MCF 10A (cell line): ENCODE results near the gene IL17RD. TPM values are rescaled to one million over a fixed set of nuclear protein-coding genes. Genes with fewer than 3 reads are reported as not detected.
"Not testable (repeated sequence)": the region's sequence is repeated elsewhere in the genome, so short reads cannot be mapped to it uniquely, and the experiment has no call there.

Experiments
- BruUV-seq: library from RNA; stranded (reverse); fragments of 400-500 nt; replicated peaks from 2 replicates; lab custom pipeline; 2021; lab: Mats Ljungman, UMichigan
- CTCF ChIA-PET: fragments of 300-600 bp; sonication (Branson Sonifier 250); formaldehyde crosslinking; extraction: SDS; loops from one replicate; lab custom pipeline; 2021; ENCODE audit warnings: antibody characterized with exemption, inconsistent platforms; lab: Yijun Ruan, JAX
- POLR2A ChIA-PET: fragments of 300-600, 350-650 bp; sonication (Branson Sonifier 250); formaldehyde crosslinking; extraction: SDS; loops from one replicate; lab custom pipeline; 2020; ENCODE audit warnings: antibody characterized with exemption, inconsistent platforms; lab: Yijun Ruan, JAX
- DNase-seq: peaks from one replicate; pipeline ENCODE4 v3.0.0-alpha.2; 2018; ENCODE audit not compliant: unreplicated experiment
- H3K27ac Mint-ChIP-seq: one replicate; pipeline ENCODE4 v1.8.0; 2022; ENCODE audit warnings: mild to moderate bottlenecking, low read depth, mixed read lengths; ENCODE audit not compliant: unreplicated experiment
- H3K27me3 Mint-ChIP-seq: one replicate; pipeline ENCODE4 v1.8.0; 2022; ENCODE audit warnings: mixed read lengths; ENCODE audit not compliant: insufficient read depth, unreplicated experiment
- H3K36me3 Mint-ChIP-seq: one replicate; pipeline ENCODE4 v1.8.0; 2022; ENCODE audit warnings: mild to moderate bottlenecking, moderate library complexity, mixed read lengths; ENCODE audit not compliant: insufficient read depth, unreplicated experiment
- H3K4me1 Mint-ChIP-seq: one replicate; pipeline ENCODE4 v1.8.0; 2022; ENCODE audit warnings: mixed read lengths; ENCODE audit not compliant: insufficient read depth, unreplicated experiment
- H3K4me3 Mint-ChIP-seq: one replicate; pipeline ENCODE4 v1.8.0; 2022; ENCODE audit warnings: mild to moderate bottlenecking, moderate library complexity, mixed read lengths; ENCODE audit not compliant: unreplicated experiment
- H3K9me3 Mint-ChIP-seq: one replicate; pipeline ENCODE4 v1.8.0; 2022; ENCODE audit warnings: mixed read lengths; ENCODE audit not compliant: unreplicated experiment
- intact Hi-C: fragments of 100-400 bp; cut with micrococcal nuclease; formaldehyde crosslinking; loops from 2 replicates; pipeline ENCODE4 v1.14.1; 2022
- total RNA-seq: library from RNA; stranded (reverse); gene quantifications from 2 replicates; pipeline ENCODE4 v1.2.3, GENCODE V29; 2022
- TF ChIP-seq, protein P1 (sequence below): fragments of 200-600 bp; IDR thresholded peaks from one replicate; pipeline ENCODE4 v1.8.0; 2022; ENCODE audit warnings: antibody characterized with exemption, mild to moderate bottlenecking; ENCODE audit not compliant: unreplicated experiment

IL17RD gene
- total RNA-seq, 1 experiment from 2014 or later: 1.2 TPM

DNA sequence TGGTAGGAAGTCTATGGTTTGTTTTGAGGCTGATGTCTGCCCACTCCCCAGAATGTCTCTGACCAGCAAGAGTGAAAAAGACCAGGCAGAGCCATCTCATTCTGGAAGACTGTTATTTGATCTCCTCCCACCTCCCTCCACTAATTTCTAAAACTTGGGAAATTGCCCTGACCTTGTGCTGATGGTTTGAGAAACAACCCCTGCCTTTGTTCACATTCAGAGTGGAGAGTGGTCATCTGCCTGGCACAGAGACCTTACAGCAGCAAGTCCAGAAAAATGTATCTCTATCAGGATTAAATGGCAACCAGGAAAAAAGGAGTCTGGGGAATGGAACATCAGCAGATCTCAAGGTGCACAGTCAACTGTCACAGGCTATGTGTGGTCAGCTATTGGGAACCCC lies 79.0 kb downstream of the IL17RD start:
- H3K27ac Mint-ChIP-seq: no peak overlapping the region
- H3K4me3 Mint-ChIP-seq: no peak overlapping the region
- CTCF ChIA-PET: interaction anchor here (0.6 to 3.8 kb wide), 2 partner anchors 14 to 507 kb away, joined by 3 to 31 read pairs; no protein-coding TSS in a partner anchor
- H3K9me3 Mint-ChIP-seq: no peaks in the 10 kb centered on the region
- no TSS peak for BruUV-seq
- POLR2A ChIA-PET: no interaction called here
- H3K4me1 Mint-ChIP-seq: peaks cover 6% of the 10 kb centered on the region
- intact Hi-C loops: no loop called here
- no peak for DNase-seq
- TF ChIP-seq, protein P1, sequence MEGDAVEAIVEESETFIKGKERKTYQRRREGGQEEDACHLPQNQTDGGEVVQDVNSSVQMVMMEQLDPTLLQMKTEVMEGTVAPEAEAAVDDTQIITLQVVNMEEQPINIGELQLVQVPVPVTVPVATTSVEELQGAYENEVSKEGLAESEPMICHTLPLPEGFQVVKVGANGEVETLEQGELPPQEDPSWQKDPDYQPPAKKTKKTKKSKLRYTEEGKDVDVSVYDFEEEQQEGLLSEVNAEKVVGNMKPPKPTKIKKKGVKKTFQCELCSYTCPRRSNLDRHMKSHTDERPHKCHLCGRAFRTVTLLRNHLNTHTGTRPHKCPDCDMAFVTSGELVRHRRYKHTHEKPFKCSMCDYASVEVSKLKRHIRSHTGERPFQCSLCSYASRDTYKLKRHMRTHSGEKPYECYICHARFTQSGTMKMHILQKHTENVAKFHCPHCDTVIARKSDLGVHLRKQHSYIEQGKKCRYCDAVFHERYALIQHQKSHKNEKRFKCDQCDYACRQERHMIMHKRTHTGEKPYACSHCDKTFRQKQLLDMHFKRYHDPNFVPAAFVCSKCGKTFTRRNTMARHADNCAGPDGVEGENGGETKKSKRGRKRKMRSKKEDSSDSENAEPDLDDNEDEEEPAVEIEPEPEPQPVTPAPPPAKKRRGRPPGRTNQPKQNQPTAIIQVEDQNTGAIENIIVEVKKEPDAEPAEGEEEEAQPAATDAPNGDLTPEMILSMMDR: no peak
- no peaks in the 10 kb centered on the region for H3K27me3 Mint-ChIP-seq
- H3K36me3 Mint-ChIP-seq: no peaks in the 10 kb centered on the region

DNA sequence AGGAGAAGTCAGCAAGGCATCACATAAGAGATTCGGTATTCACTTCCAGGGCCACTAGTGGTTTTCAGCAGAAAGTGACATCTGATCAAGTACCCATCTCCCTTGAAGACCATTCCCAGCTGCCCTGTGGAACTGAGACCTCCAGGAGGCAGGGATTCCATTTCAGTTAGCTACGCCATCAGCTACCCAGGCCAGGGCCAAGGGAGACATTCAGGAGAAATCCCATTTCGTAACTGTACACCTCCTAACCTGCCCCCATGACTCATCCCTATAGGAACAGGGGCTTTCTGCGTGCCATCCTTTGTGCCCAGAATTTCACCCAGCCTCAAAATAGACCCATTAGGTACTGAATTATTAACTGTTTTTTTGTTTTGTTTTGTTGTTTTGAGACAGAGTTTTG lies 79.9 kb downstream of the IL17RD start:
- no peaks in the 10 kb centered on the region for H3K27me3 Mint-ChIP-seq
- H3K4me3 Mint-ChIP-seq: no peak overlapping the region
- ChIA-PET POLR2A (no interaction called here), CTCF (interaction anchor here (1.3 kb wide), 1 partner anchor 90 kb away, joined by 6 read pairs; no protein-coding TSS in a partner anchor)
- H3K9me3 Mint-ChIP-seq: no peaks in the 10 kb centered on the region
- TF ChIP-seq, protein P1: no peak
- H3K27ac Mint-ChIP-seq: no peak overlapping the region
- no TSS peak for BruUV-seq
- peaks cover 6% of the 10 kb centered on the region for H3K4me1 Mint-ChIP-seq
- intact Hi-C loops: no loop called here
- DNase-seq: peak; percentile 76
- no peaks in the 10 kb centered on the region for H3K36me3 Mint-ChIP-seq

DNA sequence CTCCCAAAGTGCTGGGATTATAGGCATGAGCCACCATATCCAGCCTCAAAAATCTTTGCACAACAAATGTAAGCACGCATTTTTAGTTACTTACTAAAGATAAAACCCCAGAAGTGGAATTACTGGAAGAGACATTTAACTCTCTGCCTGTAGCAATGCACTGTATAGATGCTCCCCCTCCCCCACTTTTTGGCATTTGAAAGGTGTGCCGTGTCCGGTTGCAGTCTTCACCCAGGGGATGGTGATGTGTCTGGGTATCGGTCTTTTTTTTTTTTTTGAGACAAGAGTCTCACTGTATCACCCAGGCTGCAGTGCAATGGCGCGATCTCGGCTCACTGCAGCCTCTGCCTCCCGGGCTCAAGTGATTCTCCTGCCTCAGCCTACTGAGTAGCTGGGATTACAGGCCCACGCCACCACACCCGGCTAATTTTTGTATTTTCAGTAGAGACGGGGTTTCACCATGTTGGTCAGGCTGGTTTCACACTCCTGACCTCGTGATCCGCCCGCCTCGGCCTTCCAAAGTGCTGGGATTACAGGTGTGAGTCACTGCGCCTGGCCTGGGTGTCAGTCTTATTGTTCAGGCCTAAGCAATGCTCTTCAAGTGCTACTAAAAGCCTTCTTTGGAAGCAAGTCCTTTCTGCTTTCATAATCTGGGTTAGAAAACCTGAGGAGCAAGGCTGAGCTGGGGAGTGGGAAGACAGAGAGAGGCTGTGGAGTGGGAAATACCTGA lies 81.7 kb downstream of the IL17RD start:
- H3K27ac Mint-ChIP-seq, H3K4me3 Mint-ChIP-seq, intact Hi-C loops, H3K27me3 Mint-ChIP-seq, H3K36me3 Mint-ChIP-seq, BruUV-seq, H3K4me1 Mint-ChIP-seq, H3K9me3 Mint-ChIP-seq, POLR2A ChIA-PET: not testable (repeated sequence)
- CTCF ChIA-PET: interaction anchor here (0.7 to 1.1 kb wide), 4 partner anchors 11 to 131 kb away, joined by 3 read pairs; no protein-coding TSS in a partner anchor
- peak; percentile 65 for DNase-seq

DNA sequence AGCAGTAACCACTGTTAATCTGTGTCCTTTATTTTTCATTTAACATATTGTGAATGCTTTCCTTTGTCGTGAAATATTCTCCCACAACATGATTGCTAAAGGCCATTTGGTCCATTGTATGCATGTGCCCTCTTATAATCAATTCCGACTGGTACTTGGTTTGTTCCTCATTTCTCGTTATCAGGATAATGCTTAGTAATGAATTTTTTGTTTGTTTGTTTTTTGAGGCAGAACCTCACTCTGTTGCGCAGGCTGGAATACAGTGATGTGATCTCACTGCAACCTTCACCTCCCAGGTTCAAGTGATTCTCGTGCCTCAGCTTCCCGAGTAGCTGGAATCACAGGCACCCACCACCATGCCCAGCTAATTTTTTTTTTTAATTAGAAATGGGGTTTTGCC lies 82.7 kb downstream of the IL17RD start:
- H3K4me1 Mint-ChIP-seq: peaks cover 9% of the 10 kb centered on the region
- ChIA-PET CTCF (interaction anchor here (0.5 to 1.1 kb wide), 5 partner anchors 12 to 132 kb away, joined by 3 read pairs; no protein-coding TSS in a partner anchor), POLR2A (interaction anchor here (0.6 kb wide), 1 partner anchor 149 kb away, joined by 3 read pairs; no protein-coding TSS in a partner anchor)
- no peaks in the 10 kb centered on the region for H3K9me3 Mint-ChIP-seq
- TF ChIP-seq, protein P1: no peak
- H3K4me3 Mint-ChIP-seq: no peak overlapping the region
- no TSS peak for BruUV-seq
- no peak for DNase-seq
- intact Hi-C loops: no loop called here
- no peaks in the 10 kb centered on the region for H3K27me3 Mint-ChIP-seq
- H3K36me3 Mint-ChIP-seq: no peaks in the 10 kb centered on the region
- H3K27ac Mint-ChIP-seq: no peak overlapping the region
